HG03378 (cell line): ENCODE results near the gene HVCN1.
"Not testable (repeated sequence)": the region's sequence is repeated elsewhere in the genome, so short reads cannot be mapped to it uniquely, and the experiment has no call there.

Experiments
- ATAC-seq: cut with Tn5 transposase; IDR thresholded peaks from one replicate; pipeline ENCODE4 v1.9.1; 2021; ENCODE audit warnings: mild to moderate bottlenecking, moderate library complexity; ENCODE audit not compliant: unreplicated experiment

HVCN1 gene

GRCh38 chr12:110668480-110669192, 20.3 kb downstream of the HVCN1 start:
- no peak for ATAC-seq

- no peak for ATAC-seq
These were observed 21.2 kb downstream of the HVCN1 start for GRCh38 chr12:110667671-110668070.

GRCh38 chr12:110666892-110667291, 22.0 kb downstream of the HVCN1 start:
- ATAC-seq, result no peak

- peak; percentile 87 for ATAC-seq
These were observed 27.5 kb downstream of the HVCN1 start for GRCh38 chr12:110661337-110661972.

GRCh38 chr12:110658878-110659277, 30.0 kb downstream of the HVCN1 start:
- ATAC-seq, result no peak

- no peak for ATAC-seq
These were observed 30.7 kb downstream of the HVCN1 start for GRCh38 chr12:110658242-110658641.

- no peak for ATAC-seq
These were observed 31.2 kb downstream of the HVCN1 start for GRCh38 chr12:110657747-110658146.

GRCh38 chr12:110656071-110656655, 32.8 kb downstream of the HVCN1 start:
- ATAC-seq, result no peak

GRCh38 chr12:110654238-110654637, 34.7 kb downstream of the HVCN1 start:
- ATAC-seq, result not testable (repeated sequence)

GRCh38 chr12:110649341-110649847, 39.5 kb downstream of the HVCN1 start:
- no peak for ATAC-seq

- no peak for ATAC-seq
These were observed 41.3 kb downstream of the HVCN1 start for GRCh38 chr12:110647631-110648040.

GRCh38 chr12:110641521-110641920, 47.4 kb downstream of the HVCN1 start:
- no peak for ATAC-seq

- no peak for ATAC-seq
These were observed 48.5 kb downstream of the HVCN1 start for GRCh38 chr12:110640275-110641025.

- no peak for ATAC-seq
These were observed 49.4 kb downstream of the HVCN1 start for GRCh38 chr12:110639336-110640141.

- ATAC-seq, result no peak
These were observed 50.1 kb downstream of the HVCN1 start for GRCh38 chr12:110638796-110639195.

- no peak for ATAC-seq
These were observed 51.0 kb downstream of the HVCN1 start for GRCh38 chr12:110637869-110638441.

- no peak for ATAC-seq
These were observed 52.4 kb downstream of the HVCN1 start for GRCh38 chr12:110636516-110636915.

GRCh38 chr12:110635055-110635454, 53.9 kb downstream of the HVCN1 start:
- ATAC-seq, result no peak

- no peak for ATAC-seq
These were observed 61.3 kb downstream of the HVCN1 start for GRCh38 chr12:110627500-110628195.
